ENCODE data around the gene GALNT16.

DNA sequence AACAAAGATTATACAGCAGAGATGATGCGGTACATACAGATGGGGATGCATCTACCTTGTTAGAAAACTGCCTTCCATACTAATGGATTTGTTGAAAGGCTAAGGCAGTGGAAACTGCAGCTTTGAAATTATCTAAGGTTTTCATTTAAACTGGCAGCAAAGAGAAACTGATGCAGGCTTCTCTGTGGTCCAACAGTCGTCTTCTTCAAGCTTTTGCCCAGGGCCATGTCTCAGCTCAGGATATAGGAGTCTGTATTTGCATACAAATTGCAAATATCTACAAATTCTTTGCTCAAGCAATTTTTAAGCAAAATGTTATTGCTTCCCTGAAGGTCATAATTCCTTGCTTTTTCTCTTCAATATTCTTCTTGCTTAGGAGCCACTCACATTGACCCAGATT is 104.4 kb downstream of the GALNT16 start:
- TF ChIP-seq CTCF (IDR thresholded peaks at IDR 0.05; ENCODE audit: insufficient read depth, low read length) (no peak), POLR2AphosphoS5 (IDR thresholded peaks at IDR 0.05; ENCODE audit: low read depth) (no peak)
